GM18858 (cell line): Measurements from ENCODE around the gene PTPRN2.

Source experiments
- ATAC-seq: cut with Tn5 transposase; IDR thresholded peaks from one replicate; pipeline ENCODE4 v1.9.1; 2021; ENCODE audit not compliant: unreplicated experiment

Gene PTPRN2

DNA sequence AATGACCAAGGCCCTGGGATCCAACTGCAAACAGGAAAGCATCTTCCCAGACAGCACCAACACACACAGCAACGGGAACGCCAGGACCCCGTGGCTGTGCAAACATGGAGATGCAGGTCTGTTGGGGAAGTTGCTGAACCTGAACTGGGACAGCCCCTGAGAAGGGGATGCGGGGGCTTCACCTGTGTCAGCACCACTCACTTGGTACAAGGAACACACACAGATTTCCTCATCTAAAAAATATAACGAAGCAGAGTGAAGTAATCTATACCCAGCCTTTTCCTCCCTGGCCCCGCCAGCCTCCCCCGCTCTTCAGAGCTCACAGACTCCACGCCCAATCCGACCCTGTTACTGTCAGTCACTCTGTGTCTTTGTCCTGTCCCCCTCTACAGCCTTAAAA, 93.0 kb downstream of the PTPRN2 start:
- no peak for ATAC-seq

DNA sequence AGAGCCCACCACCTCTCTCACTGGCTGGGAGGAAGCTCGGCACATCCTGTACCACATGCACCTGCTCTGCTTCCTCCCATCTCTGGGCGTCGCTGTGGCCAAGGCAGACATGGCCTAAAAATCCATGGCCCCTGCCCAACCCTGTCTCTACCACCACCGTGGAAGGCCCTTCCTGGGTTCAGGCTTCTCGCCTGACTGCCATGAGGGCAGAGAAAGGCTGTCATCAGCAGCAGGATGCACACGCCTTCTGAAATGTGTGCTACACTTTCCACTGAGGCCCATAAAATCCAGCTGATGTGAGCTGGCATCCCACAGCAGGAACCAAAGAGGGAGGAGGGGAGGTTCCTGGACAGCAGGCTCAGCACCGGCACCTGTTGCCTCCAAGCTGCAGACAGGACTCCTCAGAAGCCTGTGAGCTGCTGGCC, 93.4 kb downstream of the PTPRN2 start:
- ATAC-seq: no peak

DNA sequence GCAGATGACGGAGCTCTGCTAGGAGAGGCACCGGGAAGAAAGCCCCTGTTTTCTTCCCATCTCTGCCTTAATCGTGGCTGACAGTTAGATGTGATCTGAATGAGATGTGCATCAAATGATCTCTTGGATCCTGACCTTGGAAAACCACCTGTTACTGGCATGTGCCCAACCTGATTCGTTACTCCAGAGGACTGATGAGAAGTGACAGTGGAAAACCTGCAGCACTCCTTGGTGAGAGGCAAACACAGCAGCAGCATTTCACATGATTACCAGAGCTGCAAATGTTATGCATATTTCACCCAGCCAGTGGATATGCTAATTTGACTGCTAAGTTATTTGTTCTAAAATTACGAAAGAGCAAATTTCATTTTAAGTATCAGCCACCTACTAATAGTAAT, 95.3 kb downstream of the PTPRN2 start:
- no peak for ATAC-seq

DNA sequence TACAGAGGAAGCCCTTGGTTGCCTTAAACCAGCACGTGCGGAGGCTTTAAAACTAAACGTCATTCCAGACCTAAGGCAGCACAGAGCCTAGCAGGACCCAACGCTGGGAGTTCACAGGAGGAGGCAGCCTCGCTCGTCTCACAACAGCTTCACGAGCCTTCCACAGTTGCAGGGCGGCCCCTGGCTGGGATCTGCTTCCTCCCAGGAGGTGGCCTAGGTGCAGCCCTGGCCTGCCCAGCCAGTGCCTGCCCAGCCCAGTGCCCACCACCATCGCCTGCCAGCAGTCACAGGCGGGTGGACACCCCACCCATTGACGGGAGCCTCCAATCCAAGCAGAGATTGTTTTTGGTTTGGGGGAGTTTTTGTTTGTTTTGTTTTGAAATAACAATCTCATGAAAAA, 96.5 kb downstream of the PTPRN2 start:
- ATAC-seq: no peak

DNA sequence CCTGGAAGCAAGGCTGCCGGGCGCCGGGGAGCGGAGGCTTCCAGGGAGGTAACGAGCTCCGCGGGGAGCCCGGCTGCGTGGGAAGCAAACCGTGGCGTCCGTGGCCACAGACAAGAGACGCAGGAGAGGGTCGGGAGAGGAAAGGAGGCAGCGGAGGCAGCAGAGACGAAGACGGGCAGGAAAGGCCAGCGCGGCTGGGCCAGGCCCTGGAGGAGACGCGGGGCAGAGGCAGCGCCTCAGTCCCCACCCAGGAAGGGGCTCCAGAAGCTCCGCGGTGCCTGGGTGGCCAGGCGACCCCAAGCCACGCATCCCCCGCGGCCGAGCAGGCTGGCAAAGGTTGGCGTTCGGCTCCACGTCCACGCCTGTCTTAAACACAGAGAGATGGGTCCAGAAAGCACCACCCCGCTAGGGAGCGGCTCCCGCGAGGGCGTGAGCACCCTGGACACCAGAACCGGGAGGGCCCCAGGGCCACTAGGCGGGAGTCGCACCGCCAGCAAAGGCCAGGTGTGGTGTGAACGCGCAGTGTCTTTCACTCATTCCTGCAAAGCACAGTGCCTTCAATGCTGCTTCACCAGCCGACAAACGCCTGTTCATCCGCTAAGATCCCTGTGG, 97.3 kb downstream of the PTPRN2 start:
- no peak for ATAC-seq

DNA sequence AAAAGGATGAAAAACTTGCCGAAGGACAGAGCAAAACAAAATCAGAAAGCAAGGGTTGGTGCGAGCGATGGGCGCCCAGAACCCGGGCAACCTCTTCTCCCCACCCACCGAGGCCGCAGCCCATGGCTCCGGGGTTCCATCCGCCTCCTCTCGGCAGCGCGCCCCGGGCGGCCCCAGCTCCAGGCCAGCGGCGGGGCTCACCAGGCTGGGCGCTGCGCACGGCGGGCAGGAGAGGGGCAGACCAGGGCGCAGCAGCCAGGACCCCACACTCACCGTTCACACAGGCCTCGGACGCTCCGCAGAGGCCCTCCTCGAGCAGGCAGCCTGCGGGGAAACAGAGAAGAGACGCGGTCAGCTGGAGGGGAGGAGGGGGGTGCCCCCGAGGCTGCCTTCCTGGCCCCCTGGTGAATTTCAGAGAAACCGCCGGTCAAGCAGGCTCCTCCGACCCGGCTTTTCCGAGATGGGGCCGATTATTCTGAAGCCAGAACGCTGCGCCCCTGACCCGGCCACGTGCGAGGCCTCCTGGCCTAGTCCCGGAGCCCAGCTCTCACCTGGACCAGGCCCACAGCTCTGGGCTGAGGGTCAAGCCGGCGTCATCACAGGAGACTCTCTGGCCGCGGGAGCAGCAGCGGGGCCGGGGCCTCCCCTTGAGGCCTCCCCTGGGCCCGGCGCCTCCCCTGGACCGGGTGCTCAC, 98.0 kb downstream of the PTPRN2 start:
- ATAC-seq: no peak

DNA sequence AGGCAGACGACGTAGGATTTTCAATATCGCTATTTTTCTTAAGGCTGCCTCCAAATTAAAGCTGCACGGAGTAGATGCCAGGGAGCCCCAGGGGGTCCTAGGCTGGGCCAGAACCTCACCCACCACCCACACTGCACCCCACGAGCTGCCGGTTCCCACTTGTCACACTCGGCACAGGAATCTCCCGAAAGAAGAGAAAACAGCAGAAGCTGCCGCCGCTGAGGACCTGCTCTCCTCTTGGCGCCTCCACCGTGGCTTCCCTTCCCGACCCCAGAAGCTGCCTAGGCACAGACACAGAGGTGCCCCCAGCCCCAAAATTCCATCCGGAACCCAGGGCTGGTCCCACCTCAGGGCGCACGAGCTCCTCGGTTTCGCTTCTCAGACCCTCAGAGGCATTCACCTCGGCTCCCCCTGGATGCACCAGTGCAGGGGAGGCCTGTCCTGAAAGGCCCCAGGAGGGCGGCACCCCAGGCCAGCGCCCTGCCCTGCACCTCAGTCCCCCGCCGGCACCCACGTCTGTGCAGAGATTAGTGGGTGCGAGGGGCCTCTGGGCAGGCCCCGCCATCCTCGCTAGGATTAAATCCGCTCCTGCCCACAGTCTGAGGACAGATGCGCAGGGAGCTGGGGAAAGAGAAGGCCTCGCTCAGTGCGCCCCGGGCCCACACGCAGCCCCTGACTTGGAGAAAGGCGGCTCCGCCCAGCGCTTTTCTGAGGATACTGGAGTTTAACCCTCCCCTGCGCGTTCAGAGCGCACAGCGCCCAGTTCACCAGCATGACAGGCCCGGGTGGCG, 99.2 kb downstream of the PTPRN2 start:
- no peak for ATAC-seq

DNA sequence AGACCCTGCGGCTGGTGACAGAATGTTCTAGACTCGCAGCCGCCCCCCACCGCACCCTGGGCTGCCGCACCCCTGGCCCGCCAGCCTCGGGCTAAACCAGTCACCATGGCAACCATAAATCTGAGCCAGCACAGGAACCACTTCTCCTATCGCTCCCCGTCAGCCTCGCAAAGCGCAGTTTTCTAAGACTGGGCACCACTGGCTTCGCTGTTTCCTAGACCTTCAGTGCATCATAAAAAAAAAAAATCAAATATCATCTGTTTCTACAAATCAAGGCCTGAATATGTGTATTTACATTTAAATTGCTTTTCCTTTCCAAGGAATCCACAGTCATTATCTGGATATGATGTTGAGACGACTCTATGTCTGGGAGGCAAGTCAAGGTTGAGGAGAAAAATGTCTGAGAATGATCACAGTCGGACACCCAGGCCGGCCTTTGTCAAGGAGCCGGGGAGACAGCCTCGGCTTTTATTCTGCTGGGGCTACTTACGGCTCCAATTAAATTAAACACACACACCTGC, 99.9 kb downstream of the PTPRN2 start:
- ATAC-seq: no peak

DNA sequence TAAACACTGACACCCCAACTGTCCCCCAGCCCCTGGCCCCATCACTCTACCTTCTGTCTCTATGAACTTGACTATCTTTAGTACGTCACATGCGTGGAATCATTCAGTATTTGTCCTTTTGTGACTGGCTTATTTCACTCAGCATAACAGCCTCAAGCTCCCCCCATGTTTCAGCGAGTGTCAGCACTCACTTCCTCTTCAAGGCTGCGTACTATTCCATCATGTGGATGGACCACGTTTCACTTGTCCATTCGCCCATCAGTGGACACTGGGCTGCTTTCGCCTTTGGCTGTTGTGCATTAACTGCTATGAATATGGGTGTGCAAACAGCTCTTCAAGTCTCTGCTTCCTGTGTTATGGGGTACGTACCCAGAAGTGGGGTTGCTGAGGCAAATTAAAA, 100.7 kb downstream of the PTPRN2 start:
- no peak for ATAC-seq

DNA sequence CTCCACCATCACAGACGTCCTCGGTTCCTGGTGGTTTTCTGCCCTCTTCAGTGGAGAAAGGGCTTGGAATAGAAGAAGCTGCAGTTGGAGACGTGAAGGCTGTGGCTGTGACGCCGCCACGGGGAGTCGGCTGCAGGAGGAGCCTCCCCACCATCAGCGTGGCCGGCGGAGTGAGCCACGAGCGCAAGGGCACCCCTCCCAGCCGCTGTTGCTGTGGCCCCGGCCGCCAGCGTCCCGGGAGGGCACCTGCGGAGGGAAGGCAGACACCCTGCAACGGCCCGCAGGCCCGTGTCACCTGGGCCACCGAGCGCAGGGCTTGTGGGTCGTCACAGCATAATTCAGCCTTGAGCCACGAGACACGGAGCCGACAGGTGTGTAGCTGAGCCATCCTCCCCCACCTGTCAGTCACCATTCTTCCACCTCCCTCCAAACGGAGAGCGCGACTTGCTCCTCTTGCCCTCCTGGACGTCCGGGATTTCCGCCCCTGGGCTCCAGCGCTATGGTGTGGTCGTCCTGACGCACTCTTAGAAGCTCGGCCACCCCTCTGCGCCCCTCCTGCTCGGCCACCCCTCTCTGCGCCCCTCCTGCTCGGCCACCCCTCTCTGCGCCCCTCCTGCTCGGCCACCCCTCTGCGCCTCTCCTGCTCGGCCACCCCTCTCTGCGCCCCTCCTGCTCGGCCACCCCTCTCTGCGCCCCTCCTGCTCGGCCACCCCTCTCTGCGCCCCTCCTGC, 102.7 kb downstream of the PTPRN2 start:
- no peak for ATAC-seq

DNA sequence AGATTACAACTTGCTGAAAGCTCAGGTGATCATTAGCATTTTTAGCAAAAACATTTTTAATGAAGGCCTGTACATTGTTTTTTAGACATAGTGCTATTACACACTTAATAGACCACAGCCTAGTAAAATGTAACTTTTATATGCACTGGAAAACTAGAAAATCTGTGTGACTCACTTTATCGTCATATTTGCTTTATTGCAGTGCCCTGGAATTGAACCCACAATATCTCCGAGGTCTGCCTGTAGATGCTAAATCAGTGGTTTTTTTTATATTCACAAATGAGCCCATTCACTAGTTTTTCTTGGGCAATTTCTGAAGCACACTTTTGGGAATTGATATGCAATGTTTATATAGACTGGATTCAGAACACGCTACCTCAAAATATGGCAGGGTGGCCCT, 105.1 kb downstream of the PTPRN2 start:
- no peak for ATAC-seq

DNA sequence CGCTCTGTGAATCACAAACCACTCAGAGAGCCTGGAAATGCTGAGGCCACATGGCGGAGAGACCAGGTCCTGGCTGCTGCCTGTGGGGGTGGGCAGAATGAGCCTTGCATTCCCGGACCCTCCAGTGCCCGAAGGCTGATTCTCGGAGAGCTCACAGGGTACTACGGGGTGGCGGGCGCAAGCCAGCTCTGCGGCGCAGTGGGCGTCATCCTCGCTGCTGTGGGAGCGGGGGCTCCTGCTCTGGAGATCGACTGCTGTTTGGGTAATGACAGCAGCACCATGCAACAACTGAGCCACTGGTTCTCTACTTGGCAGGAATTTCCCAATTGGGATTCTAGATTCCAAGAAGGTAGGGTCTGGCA, 108.0 kb downstream of the PTPRN2 start:
- ATAC-seq: no peak

DNA sequence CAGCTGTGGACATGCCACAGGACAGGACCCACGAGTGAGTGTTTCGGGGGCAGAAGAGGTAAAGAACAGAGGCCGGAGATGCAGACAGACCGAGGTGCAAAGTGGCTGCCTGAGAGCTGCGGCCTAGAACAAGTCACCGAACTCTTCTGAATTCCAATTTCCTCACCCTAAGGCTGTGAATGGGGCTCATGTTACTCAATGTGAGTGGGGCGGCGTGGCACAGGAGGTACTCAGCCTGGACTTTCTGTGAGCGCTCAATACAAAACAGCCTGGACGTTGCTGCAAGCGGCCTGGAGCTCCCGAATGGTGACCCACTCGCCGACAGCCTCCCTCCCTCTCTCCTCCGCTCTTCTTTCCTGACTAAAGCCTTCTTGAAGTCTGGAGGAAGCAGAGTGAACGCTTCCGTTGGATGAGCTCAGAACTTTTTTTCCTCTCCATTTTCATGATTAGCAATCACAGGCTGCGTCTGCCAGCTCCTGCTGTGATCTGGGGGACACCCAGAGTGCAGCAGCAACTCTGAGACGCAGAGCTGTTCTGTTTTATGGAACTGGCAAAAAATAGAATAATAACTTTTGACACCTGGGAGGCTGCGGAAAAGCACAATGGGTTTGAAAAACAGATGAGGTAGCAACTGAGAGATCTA, 108.5 kb downstream of the PTPRN2 start:
- no peak for ATAC-seq

DNA sequence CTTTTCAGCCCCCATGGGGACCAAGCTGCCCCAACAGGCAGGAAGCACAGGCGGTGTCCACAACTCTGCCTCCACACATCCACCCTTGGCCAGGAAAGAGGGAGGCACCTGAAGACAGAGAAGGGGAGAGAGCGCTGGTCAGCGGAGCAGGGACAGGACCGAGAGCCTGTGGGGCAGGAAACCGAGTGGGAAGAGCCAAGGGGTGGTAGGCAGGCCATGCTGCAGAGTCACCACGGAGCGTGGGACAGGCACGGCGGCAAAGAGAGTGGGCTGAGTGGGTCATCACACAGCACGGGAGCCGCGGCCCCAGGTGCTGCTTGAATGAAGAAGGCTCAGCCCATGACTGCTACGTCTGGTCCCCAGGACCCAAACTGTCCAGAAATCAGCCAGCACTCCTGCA, 109.8 kb downstream of the PTPRN2 start:
- no peak for ATAC-seq

DNA sequence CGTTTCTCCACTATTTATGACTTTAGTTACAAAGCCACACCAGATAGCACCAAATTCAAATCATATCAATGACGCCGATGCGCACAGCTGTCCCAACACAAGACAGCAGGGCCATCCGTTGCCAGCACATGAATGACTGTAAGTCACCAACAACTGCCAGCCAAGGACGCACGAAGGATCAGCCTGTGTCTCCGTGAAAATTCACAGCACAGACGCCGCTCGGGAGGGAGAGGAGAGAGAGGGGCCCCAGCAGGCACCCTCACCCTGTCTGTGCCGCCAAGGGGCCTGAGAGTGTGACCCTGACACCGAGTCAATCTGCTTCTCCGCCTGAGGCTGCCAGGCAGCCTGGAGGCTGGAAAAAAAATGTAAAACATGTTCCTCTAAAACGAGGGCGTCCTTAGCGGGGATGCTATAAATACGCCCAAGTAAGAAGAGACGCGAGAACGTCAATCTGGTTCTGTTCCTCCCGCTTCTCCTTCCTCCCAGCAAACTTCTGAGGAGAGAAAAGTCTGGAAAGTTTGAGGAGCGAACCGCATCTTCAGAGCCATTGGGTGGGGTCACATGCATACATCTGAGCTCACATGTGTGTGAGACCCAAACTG, 111.2 kb downstream of the PTPRN2 start:
- no peak for ATAC-seq

DNA sequence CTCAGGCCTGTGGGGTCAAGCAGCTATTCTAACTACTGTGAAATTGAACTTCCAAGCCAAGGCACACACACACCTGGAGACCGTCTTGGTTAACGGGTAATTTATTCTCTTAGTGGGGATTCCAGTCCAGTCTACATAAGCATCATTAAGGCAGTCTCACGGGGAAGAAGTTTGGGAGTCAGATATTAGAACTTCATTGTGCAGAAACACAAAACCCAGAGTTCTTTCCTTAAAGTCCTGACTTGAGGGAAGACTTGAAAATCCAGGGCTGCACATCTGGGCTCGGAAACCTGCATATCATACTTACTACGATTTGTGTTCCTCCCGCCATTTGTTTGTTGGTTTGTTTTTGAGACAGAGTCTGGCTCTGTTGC, 112.0 kb downstream of the PTPRN2 start:
- no peak for ATAC-seq

DNA sequence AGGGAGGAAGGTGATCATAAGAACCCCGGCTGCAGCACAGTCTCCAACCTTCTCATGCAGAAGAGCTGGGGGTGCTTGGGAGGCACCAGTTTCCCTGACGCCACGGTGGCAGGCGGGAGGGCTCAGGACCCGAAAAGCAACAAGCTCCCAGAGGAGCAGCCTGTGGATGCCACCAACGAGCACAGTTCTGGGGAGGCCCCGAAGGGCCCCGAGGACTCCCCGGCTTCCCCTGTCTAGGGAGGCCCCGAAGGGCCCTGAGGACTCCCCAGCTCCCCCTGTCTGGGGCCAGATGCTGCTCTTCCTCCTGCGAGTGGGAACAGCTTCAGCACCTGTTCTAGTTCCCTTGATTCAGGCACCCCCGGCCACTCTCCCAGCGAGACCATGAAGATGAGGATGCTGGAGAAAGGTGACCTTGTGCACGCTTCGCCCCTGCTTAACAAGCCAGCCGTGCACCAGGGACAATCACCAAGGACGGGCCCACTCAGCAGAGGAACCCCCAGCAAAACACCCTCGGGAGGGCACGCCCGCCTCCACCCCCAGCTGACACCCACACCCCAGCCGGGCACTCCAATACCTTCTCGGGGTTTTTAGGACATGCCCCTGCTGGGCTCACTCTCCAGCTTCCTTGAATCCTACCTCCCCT, 112.5 kb downstream of the PTPRN2 start:
- ATAC-seq: no peak

DNA sequence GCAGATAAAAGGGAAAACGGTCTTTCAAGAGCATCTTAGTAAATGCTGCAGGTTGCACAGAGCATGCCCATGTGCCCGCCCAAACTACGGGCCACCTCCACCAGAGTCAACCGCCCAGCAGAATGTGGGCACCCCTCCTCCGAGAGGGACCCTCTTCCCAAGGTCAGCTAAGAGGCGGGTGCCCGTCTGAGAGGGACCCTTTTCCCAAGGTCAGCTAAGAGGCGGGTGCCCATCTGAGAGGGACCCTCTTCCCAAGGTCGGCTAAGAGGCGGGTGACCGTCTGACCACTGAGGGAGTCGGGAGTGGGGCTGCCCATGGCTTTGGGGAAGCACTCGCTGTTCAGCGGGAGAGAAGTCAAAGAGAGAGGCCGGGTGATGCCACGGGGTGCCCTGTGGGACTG, 113.1 kb downstream of the PTPRN2 start:
- ATAC-seq: no peak

DNA sequence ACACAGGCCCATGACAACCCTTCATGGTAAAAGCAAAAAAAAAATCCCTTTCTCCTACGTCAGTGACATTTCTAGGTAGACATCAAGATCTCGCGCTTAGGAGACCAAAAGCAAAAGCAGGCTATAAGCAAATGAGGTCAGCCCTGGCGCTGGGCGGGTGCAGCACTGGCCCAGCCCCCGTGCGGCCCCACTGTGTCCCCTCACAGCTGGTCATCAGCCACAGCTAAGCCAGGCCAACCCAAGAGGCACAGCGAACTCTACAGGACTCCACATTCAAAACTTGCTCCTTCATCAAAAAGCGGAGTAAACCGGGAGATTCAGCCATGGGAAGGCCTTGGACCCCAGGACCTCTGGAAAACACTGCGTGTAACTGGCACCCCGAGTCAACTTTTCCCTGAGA, 113.7 kb downstream of the PTPRN2 start:
- no peak for ATAC-seq

DNA sequence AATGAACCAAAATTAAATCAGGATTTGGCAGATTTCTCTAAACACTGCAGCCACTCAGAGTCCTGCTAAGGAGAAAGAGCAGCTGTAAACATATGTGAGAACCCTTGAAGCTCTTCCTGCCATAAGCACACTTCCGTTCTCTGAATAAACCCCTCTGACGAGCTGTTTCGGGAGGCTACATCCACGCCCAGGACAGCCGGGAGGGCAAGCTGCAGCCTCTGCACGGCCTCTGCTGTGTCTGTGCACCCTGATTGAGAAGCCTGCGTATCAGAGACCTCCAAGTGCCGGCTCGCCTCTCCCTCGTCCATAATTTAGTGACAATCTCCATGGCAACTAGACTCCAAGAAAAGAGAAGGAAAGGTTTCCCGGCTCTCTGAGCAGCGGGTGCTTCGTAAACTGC, 114.4 kb downstream of the PTPRN2 start:
- no peak for ATAC-seq
